Activated CD8-positive, alpha-beta memory T cell treated with anti-CD3 and anti-CD28 coated beads, Interleukin-2, amount 50 U/mL, for 24 hours (primary cell): ENCODE results near the gene CCDC192.

Experiments
- DNase-seq: peaks from one replicate; pipeline ENCODE4 v3.0.0-alpha.2; 2020; ENCODE audit errors: extremely low read depth

CCDC192 gene

GRCh38 chr5:127922603-127923002 is 219.4 kb downstream of the CCDC192 start:
- DNase-seq, result no peak

DNA sequence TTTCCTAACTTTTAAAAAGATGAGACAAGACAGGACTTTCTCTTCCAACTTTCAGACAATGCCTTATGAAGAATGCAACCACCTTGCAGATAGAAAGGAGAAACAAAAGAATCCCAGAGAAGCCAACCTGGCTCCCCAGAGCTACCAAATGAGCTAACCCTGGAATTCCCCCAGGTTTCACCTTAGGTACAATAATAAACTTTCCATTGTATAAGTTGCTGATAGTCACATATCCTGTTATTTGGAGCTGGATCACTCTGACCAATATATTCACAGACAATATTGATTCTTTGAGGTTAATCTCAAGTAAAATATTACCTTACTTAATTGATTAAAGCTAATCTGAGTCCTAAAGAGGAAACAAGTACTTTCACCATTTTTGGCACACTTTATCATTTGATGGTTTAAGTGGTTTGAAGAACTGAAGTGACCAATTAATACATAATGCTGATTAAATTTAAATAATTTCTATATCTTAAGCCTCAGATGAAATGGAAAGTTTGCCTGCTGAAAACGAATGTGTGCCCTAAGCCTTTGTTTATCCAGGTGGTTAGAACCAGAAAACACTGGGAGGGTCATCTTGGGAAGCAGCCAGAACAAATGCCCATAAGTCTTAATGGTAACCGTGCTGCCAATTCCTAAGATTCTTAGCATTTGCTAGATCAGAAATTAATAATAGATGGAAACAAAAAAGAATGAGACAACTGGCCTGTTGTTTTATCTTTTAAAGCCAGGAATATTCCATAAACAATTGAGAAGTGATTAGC is 220.8 kb downstream of the CCDC192 start:
- DNase-seq, result no peak

DNA sequence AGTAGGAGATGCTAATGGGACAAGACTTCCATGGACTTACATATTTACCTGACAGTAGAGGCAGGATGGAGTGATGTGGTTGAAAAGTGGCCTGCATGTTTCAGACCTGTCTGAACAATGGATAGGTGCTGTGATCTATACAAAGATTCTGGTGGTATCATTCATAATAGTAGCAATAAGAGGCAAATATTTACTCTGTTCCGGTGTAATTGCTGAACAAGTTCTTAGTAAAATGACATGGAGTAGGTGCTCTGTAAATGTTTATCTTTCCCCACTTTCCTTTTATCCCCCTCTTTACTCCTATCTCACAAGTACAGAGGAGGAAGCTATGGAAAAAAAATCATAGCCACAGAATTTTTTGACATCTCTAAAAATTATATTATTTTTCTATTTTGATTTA is 221.4 kb downstream of the CCDC192 start:
- no peak for DNase-seq

DNA sequence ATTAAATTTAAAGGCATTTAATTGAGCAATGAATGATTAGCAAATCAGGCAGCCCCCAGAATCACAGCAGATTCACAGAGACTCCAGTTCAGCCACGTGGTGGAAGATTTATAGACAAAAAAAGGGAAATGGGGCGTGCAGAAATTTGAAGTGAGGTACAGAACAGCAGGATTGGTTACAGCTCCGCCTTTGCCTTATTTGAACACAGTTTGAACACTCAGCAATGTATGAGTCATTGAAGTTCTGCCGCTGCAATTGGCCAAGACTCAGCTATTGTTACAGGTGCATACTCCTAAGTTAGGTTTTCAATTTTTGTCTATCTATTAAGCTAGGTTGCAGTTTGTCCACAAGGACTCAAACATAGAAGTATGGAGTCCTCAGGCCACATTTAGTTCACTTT is 222.7 kb downstream of the CCDC192 start:
- DNase-seq, result no peak

- no peak for DNase-seq
Observed at GRCh38 chr5:127926974-127927373, 223.8 kb downstream of the CCDC192 start.

DNA sequence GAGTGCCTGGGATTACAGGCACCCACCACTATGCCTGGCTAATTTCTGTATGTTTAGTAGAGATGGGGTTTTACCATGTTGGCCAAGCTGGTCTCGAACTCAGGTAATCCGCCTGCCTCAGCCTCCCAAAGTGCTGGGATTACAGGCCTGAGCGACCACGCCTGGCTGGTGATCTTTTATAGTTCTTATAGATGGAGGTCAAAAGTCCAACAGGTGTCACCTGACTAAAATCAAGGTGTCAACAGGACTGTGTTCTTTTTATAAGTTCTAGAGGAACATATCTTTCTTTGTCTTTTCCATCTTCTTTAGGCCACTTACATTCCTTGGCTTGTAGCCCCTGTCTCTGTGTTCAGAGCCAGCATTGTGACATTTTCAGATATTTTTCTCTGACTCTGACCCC is 224.9 kb downstream of the CCDC192 start:
- no peak for DNase-seq

DNA sequence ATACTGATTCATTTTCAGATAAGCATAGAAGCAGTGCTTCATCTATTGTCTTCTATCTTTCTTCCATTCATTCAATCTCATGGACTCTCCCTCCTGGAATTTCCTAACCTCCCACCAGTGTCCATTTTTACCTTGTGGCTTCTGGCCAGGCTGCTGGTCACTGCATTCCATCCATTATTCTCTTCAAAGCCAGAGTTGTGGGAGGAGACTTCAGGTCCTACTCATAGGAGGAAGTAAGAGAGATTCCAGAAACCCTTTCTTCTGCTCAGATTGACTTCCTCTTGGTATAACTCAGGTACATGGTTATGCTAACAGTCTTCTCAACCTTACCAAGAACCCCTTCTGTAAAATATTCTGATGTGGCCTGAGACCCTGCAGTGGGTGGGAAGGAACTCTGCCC is 227.1 kb downstream of the CCDC192 start:
- DNase-seq, result no peak

DNA sequence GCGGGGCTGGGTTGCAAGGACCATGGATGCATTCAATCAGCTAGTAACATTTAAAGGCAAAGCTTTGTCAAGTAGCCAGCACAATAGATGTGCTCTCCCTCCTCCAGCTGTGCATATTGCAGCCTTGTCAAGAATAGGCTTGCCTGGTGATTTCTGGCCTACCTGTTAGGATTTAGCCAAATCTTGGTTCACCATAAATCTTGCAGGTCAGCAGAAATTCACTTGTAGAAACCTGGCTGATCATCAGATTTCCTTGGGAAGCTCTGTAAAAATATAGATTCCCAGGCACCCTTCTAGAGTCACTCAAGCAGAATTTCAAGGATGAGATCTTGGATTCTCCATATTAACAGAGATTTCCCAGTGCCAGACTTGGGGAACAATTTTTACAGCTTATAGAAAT is 228.2 kb downstream of the CCDC192 start:
- no peak for DNase-seq

- DNase-seq, result no peak
Observed at GRCh38 chr5:127933348-127933747, 230.2 kb downstream of the CCDC192 start.

- no peak for DNase-seq
Observed at GRCh38 chr5:127934791-127935256, 231.6 kb downstream of the CCDC192 start.

- no peak for DNase-seq
Observed at GRCh38 chr5:127935398-127935797, 232.2 kb downstream of the CCDC192 start.

GRCh38 chr5:127936439-127936972 is 233.3 kb downstream of the CCDC192 start:
- DNase-seq, result no peak

DNA sequence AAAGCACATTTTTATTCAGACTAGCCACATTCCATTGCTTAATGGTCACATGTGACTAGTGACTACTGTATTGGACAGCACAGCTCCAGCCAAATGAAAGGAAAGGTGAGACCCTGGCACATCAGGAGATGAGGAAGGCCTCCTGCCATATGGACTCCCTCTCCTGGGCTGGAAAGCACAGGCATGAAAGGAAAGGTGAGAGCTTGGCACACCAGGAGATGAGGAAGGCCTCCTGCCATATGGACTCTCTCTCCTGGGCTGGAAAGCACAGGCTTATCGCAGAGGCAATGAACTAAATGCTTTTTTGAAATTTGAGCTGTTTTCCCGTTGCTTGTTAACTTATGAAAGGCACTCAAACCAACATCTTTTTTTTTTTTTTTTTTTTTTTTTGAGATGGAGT is 235.6 kb downstream of the CCDC192 start:
- DNase-seq, result no peak

GRCh38 chr5:127940854-127941253 is 237.7 kb downstream of the CCDC192 start:
- DNase-seq, result no peak

- DNase-seq, result no peak
Observed at GRCh38 chr5:127941646-127942045, 238.5 kb downstream of the CCDC192 start.

DNA sequence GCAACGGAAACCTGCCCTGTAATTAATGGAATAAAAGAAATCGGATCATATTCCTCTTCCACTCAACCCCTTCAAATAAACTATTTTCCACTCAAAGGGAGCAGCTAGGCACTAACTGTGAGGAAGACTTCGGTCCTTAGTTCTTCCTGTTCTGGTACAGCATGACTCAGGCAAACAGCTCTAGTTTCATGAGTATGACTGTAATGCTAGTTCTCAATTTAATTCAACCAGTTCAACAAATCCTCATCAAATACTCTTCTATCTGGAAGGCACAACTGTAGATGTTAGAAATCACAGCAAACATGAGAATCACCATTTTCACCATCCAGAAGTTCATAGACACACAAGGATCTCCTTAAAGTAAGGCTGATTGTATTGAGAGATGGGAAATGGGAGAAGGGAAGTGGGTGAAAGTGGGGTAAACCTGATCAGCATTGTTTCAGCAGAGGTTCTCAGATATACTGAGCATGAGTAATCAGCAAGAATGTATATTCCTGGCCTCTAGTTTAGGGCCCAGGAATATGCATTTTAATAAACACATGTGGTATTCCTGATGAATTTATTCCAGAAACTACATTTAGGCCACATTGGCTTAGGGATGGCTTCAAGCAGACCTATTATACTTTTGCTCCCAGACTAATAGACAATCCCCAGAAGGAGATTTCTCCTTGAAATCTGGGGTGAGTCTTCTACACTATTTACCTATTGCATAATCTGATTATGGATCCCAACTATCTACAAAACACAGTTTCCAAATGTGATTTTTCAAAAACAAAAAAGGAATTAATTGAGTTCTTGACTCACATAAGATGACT is 239.3 kb downstream of the CCDC192 start:
- no peak for DNase-seq

GRCh38 chr5:127943061-127943371 is 239.8 kb downstream of the CCDC192 start:
- DNase-seq, result no peak

DNA sequence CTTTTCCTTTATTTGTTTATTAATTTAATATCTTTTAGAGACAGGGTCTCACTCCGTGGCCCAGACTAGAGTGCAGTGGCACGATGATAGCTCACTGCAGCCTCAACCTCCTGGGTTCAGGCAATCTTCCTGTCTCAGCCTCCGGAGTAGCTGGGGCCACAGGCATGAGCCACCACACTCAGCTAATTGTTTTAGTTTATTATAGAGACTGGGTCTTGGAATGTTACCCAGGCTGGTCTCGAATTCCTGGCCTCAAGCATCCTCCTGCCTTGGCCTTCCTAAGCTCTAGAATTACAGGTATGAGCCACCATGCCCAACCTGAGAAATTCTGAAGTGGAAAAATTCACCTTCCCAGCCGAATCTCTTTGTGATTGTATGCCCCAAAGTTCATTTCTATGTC is 240.9 kb downstream of the CCDC192 start:
- DNase-seq, result no peak

DNA sequence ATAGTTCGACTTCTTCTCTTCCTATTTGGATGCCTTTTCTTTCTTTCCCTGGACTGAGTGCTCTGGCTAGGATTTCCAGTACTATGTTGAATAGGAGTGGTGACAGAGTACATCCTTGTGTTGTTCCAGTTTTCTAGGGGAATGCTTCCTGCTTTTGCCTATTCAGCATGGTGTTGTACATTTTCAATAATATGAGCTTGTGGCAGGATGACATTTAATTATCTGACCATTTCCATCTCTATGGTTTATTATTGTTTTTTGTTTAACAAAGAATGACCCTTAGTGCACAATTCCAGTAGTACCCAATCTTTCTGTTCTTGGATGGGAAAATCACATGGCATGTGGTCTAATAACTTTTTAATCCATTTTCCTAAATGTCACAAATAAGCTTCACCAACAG is 244.8 kb downstream of the CCDC192 start:
- DNase-seq, result no peak

GRCh38 chr5:127950707-127951391 is 247.7 kb downstream of the CCDC192 start:
- no peak for DNase-seq

GRCh38 chr5:127951791-127952190 is 248.6 kb downstream of the CCDC192 start:
- DNase-seq, result no peak

GRCh38 chr5:127957183-127957582 is 254.0 kb downstream of the CCDC192 start:
- no peak for DNase-seq
